ENCODE data around the gene PIGX.
"Not testable (repeated sequence)": the region's sequence is repeated elsewhere in the genome, so short reads cannot be mapped to it uniquely, and the experiment has no call there.

Gene PIGX

GRCh38 chr3:196706327-196706726 is 5.8 kb upstream of the PIGX start:
- no peak for DNase-seq

- no peak for DNase-seq
Measured at GRCh38 chr3:196706731-196707130, 5.4 kb upstream of the PIGX start.

- no peak for DNase-seq
Measured at GRCh38 chr3:196707566-196707965, 4.6 kb upstream of the PIGX start.

- DNase-seq = no peak
Measured at GRCh38 chr3:196708467-196708866, 3.7 kb upstream of the PIGX start.

GRCh38 chr3:196712514-196713413 is 587 bp downstream of the PIGX start:
- DNase-seq = peak; percentile 88

GRCh38 chr3:196717162-196717561 is 5.0 kb downstream of the PIGX start:
- not testable (repeated sequence) for DNase-seq

- no peak for DNase-seq
Measured at GRCh38 chr3:196721097-196721496, 8.9 kb downstream of the PIGX start.

- DNase-seq = no peak
Measured at GRCh38 chr3:196726788-196727675, 14.9 kb downstream of the PIGX start.

GRCh38 chr3:196735751-196736150 is 23.6 kb downstream of the PIGX start:
- DNase-seq = no peak

- DNase-seq = no peak
Measured at GRCh38 chr3:196736670-196737374, 24.6 kb downstream of the PIGX start.

GRCh38 chr3:196737655-196738054 is 25.5 kb downstream of the PIGX start:
- DNase-seq = no peak

GRCh38 chr3:196739671-196740480 is 27.7 kb downstream of the PIGX start, which contains the start of gene PAK2:
TSS of gene PAK2 (plus strand) at chr3:196739857. CDS start at chr3:196782647, 42,790 bp downstream.
- DNase-seq = peak; percentile 93

- peak; percentile 76 for DNase-seq
Measured at GRCh38 chr3:196740481-196741248, 28.5 kb downstream of the PIGX start.

GRCh38 chr3:196741249-196741889 is 29.2 kb downstream of the PIGX start:
- DNase-seq = no peak

GRCh38 chr3:196743569-196743968 is 31.4 kb downstream of the PIGX start:
- not testable (repeated sequence) for DNase-seq

GRCh38 chr3:196749125-196749524 is 36.9 kb downstream of the PIGX start:
- no peak for DNase-seq

GRCh38 chr3:196753201-196753600 is 41.0 kb downstream of the PIGX start:
- DNase-seq = no peak

GRCh38 chr3:196754091-196754981 is 42.2 kb downstream of the PIGX start:
- no peak for DNase-seq

- DNase-seq = no peak
Measured at GRCh38 chr3:196756732-196757131, 44.6 kb downstream of the PIGX start.

Data from eye (tissue), 1 donor.